HG03196 (cell line): ENCODE data around the gene ALOXE3.
"Not testable (repeated sequence)": the region's sequence is repeated elsewhere in the genome, so short reads cannot be mapped to it uniquely, and the experiment has no call there.

ENCODE experiments used
- ATAC-seq: cut with Tn5 transposase; IDR thresholded peaks from one replicate; pipeline ENCODE4 v1.9.1; 2021; ENCODE audit not compliant: unreplicated experiment

Gene ALOXE3

GRCh38 chr17:8073627-8074484, 44.5 kb downstream of the ALOXE3 start:
- peak; percentile 48 for ATAC-seq

GRCh38 chr17:8072729-8073461, 45.4 kb downstream of the ALOXE3 start:
- ATAC-seq, result no peak

- ATAC-seq, result no peak
Observed at GRCh38 chr17:8072341-8072728, 46.0 kb downstream of the ALOXE3 start.

- no peak for ATAC-seq
Observed at GRCh38 chr17:8071496-8071895, 46.8 kb downstream of the ALOXE3 start.

GRCh38 chr17:8069587-8069860, 48.8 kb downstream of the ALOXE3 start:
- no peak for ATAC-seq

- no peak for ATAC-seq
Observed at GRCh38 chr17:8068736-8069586, 49.4 kb downstream of the ALOXE3 start.

- ATAC-seq, result no peak
Observed at GRCh38 chr17:8067806-8068205, 50.5 kb downstream of the ALOXE3 start.

GRCh38 chr17:8066841-8067775, 51.2 kb downstream of the ALOXE3 start:
- no peak for ATAC-seq

GRCh38 chr17:8064561-8065019, 53.7 kb downstream of the ALOXE3 start:
- no peak for ATAC-seq

GRCh38 chr17:8063761-8064534, 54.4 kb downstream of the ALOXE3 start:
- ATAC-seq, result no peak

GRCh38 chr17:8062807-8063483, 55.4 kb downstream of the ALOXE3 start:
- no peak for ATAC-seq

- no peak for ATAC-seq
Observed at GRCh38 chr17:8062435-8062806, 55.9 kb downstream of the ALOXE3 start.

- not testable (repeated sequence) for ATAC-seq
Observed at GRCh38 chr17:8061851-8062250, 56.5 kb downstream of the ALOXE3 start.

- no peak for ATAC-seq
Observed at GRCh38 chr17:8060274-8060673, 58.0 kb downstream of the ALOXE3 start.

- no peak for ATAC-seq
Observed at GRCh38 chr17:8059131-8059530, 59.2 kb downstream of the ALOXE3 start.

GRCh38 chr17:8057691-8058114, 60.6 kb downstream of the ALOXE3 start:
- ATAC-seq, result no peak

GRCh38 chr17:8056976-8057625, 61.2 kb downstream of the ALOXE3 start:
- no peak for ATAC-seq

- ATAC-seq, result no peak
Observed at GRCh38 chr17:8056232-8056975, 61.9 kb downstream of the ALOXE3 start.
